Effector memory CD4-positive, alpha-beta T cell (primary cell): ENCODE results near the gene PNISR.
A peak's percentile ranks its signal among the peaks of the same experiment; 100 is the strongest.

ENCODE experiments used
- DNase-seq, 3 donors: peaks; one replicate each; pipeline ENCODE4 v3.0.0-alpha.2; 2020
- H3K27ac ChIP-seq: 2 replicates; pipeline ENCODE4 v1.7.0; 2013; ENCODE audit warnings: mild to moderate bottlenecking, low read length, moderate library complexity; ENCODE audit not compliant: insufficient read depth, poor library complexity, severe bottlenecking
- H3K27me3 ChIP-seq: replicated peaks from 2 replicates; pipeline ENCODE4 v1.7.0; 2013; ENCODE audit warnings: mild to moderate bottlenecking, low read length; ENCODE audit not compliant: insufficient read depth, control insufficient read depth, poor library complexity, severe bottlenecking
- H3K36me3 ChIP-seq: 2 replicates; pipeline ENCODE4 v1.7.0; 2013; ENCODE audit warnings: mild to moderate bottlenecking, low read length, moderate library complexity; ENCODE audit not compliant: control insufficient read depth, insufficient read depth
- H3K4me1 ChIP-seq: 2 replicates; pipeline ENCODE4 v1.7.0; 2013; ENCODE audit warnings: low read length, mild to moderate bottlenecking; ENCODE audit not compliant: control insufficient read depth, insufficient read depth, poor library complexity, severe bottlenecking
- H3K4me3 ChIP-seq: 2 replicates; pipeline ENCODE4 v1.7.0; 2013; ENCODE audit warnings: low read length, low read depth, mild to moderate bottlenecking; ENCODE audit not compliant: insufficient read depth, poor library complexity, severe bottlenecking
- H3K9me3 ChIP-seq: 2 replicates; pipeline ENCODE4 v1.7.0; 2013; ENCODE audit warnings: mild to moderate bottlenecking, low read length, moderate library complexity; ENCODE audit not compliant: control insufficient read depth

PNISR gene

GRCh38 chr6:99409672-99410071 is 15.4 kb downstream of the PNISR start:
- no peak for DNase-seq
- Histone ChIP-seq H3K4me1 (no peaks in the 10 kb centered on the region), H3K27ac (no peak overlapping the region), H3K27me3 (no peaks in the 10 kb centered on the region), H3K9me3 (no peaks in the 10 kb centered on the region), H3K36me3 (peaks cover 61% of the 10 kb centered on the region), H3K4me3 (no peak overlapping the region)

- peaks cover 82% of the 10 kb centered on the region for H3K36me3 ChIP-seq
- H3K4me3 ChIP-seq, result no peak overlapping the region
- H3K27me3 ChIP-seq, result no peaks in the 10 kb centered on the region
- H3K9me3 ChIP-seq, result no peaks in the 10 kb centered on the region
- no peaks in the 10 kb centered on the region for H3K4me1 ChIP-seq
- H3K27ac ChIP-seq, result no peak overlapping the region
- no peak for DNase-seq
Observed at GRCh38 chr6:99407076-99407475, 18.0 kb downstream of the PNISR start.

- no peak for DNase-seq
- no peak overlapping the region for H3K27ac ChIP-seq
- no peaks in the 10 kb centered on the region for H3K9me3 ChIP-seq
- H3K4me3 ChIP-seq, result no peak overlapping the region
- H3K36me3 ChIP-seq, result peaks cover 72% of the 10 kb centered on the region
- no peaks in the 10 kb centered on the region for H3K27me3 ChIP-seq
- H3K4me1 ChIP-seq, result no peaks in the 10 kb centered on the region
Observed at GRCh38 chr6:99402448-99402847, 22.7 kb downstream of the PNISR start.

- Histone ChIP-seq H3K36me3 (peaks cover 22% of the 10 kb centered on the region), H3K27me3 (no peaks in the 10 kb centered on the region), H3K9me3 (no peaks in the 10 kb centered on the region), H3K4me1 (no peaks in the 10 kb centered on the region), H3K27ac (no peak overlapping the region), H3K4me3 (no peak overlapping the region)
- no peak for DNase-seq
Observed at GRCh38 chr6:99397287-99397686, 27.8 kb downstream of the PNISR start.

GRCh38 chr6:99393698-99394531 is 31.2 kb downstream of the PNISR start, which contains the start of gene COQ3:
COQ3 (minus strand) TSS chr6:99394195; CDS start chr6:99394179, 16 bp downstream.
- Histone ChIP-seq H3K36me3 (no peaks in the 10 kb centered on the region), H3K27me3 (no peaks in the 10 kb centered on the region), H3K4me1 (no peaks in the 10 kb centered on the region), H3K4me3 (peak within 1 kb of the TSS; percentile 96), H3K9me3 (no peaks in the 10 kb centered on the region), H3K27ac (peak within 1 kb of the TSS; percentile 47)
- DNase-seq, result peak; percentile 41 to 53 (median 42)

- no peaks in the 10 kb centered on the region for H3K27me3 ChIP-seq
Observed at GRCh38 chr6:99393366-99393697, 31.8 kb downstream of the PNISR start.

GRCh38 chr6:99390896-99391295 is 34.2 kb downstream of the PNISR start:
- Histone ChIP-seq H3K4me3 (no peak overlapping the region), H3K9me3 (no peaks in the 10 kb centered on the region), H3K27ac (no peak overlapping the region), H3K4me1 (no peaks in the 10 kb centered on the region), H3K27me3 (no peaks in the 10 kb centered on the region), H3K36me3 (no peaks in the 10 kb centered on the region)
- no peak for DNase-seq

More at GRCh38 chr6:99393366-99393697, 31.8 kb downstream of the PNISR start:
- no peaks in the 10 kb centered on the region for H3K36me3 ChIP-seq
- peak overlapping the region; percentile 47 for H3K27ac ChIP-seq
- no peaks in the 10 kb centered on the region for H3K9me3 ChIP-seq
- no peaks in the 10 kb centered on the region for H3K4me1 ChIP-seq
- peak overlapping the region; percentile 96 for H3K4me3 ChIP-seq
- no peak for DNase-seq

- Histone ChIP-seq H3K27ac (no peak overlapping the region), H3K36me3 (no peaks in the 10 kb centered on the region), H3K4me1 (no peaks in the 10 kb centered on the region), H3K4me3 (no peak overlapping the region), H3K9me3 (no peaks in the 10 kb centered on the region), H3K27me3 (no peaks in the 10 kb centered on the region)
- DNase-seq, result no peak
Observed at GRCh38 chr6:99384507-99384906, 40.6 kb downstream of the PNISR start.

GRCh38 chr6:99378636-99379035 is 46.5 kb downstream of the PNISR start:
- no peaks in the 10 kb centered on the region for H3K9me3 ChIP-seq
- H3K27me3 ChIP-seq, result no peaks in the 10 kb centered on the region
- H3K4me3 ChIP-seq, result no peak overlapping the region
- no peak overlapping the region for H3K27ac ChIP-seq
- H3K4me1 ChIP-seq, result no peaks in the 10 kb centered on the region
- DNase-seq, result no peak
- H3K36me3 ChIP-seq, result no peaks in the 10 kb centered on the region

- Histone ChIP-seq H3K4me3 (no peak overlapping the region), H3K36me3 (no peaks in the 10 kb centered on the region), H3K9me3 (no peaks in the 10 kb centered on the region), H3K4me1 (no peaks in the 10 kb centered on the region), H3K27ac (no peak overlapping the region), H3K27me3 (no peaks in the 10 kb centered on the region)
- no peak for DNase-seq
Observed at GRCh38 chr6:99369533-99369932, 55.6 kb downstream of the PNISR start.
